Pancreas (tissue), 10 donors: ENCODE data around the gene DRGX. TPM values are rescaled to one million over a fixed set of nuclear protein-coding genes. Genes with fewer than 3 reads are reported as not detected.

ENCODE experiments used
- ATAC-seq, 4 donors: fragments of 200-7000 bp; cut with Tn5 transposase; one replicate each; pipeline versions ENCODE4 v1.8.0 to v1.9.1; 2020; ENCODE audit warnings: mild to moderate bottlenecking in 4 of 4, moderate library complexity in 4 of 4
- DNase-seq, 6 donors: peaks; one replicate each; pipeline ENCODE4 v3.0.0-alpha.2; 2020
- FAIRE-seq: peaks from 2 replicates; lab custom pipeline; 2012; peaks lifted over from hg19 to GRCh38; lab: Jason Lieb, UNC
- H3K27ac ChIP-seq, 4 donors: fragments of 200-600 bp; sonication (generic); 1 replicate in 3 of 4; 2 replicates in 1 of 4; pipeline versions ENCODE4 v1.5.0 to v1.8.0; 2020
- H3K27me3 ChIP-seq, 4 donors: fragments of 200-600 bp; one replicate each; pipeline ENCODE4 v1.8.0; 2021
- H3K36me3 ChIP-seq, 3 donors: fragments of 200-600 bp; sonication (generic) in 1 of 3; one replicate each; pipeline versions ENCODE4 v1.5.0 to v1.8.0; 2020 to 2021
- H3K4me1 ChIP-seq, 3 donors: fragments of 200-600 bp; one replicate each; pipeline ENCODE4 v1.8.0; 2021
- H3K4me3 ChIP-seq, 4 donors: fragments of 200-600 bp; sonication (generic) in 2 of 4; one replicate each; pipeline versions ENCODE4 v1.5.0 to v1.8.0; 2020 to 2021
- H3K9me3 ChIP-seq, 4 donors: fragments of 200-600 bp; one replicate each; pipeline ENCODE4 v1.8.0; 2021
- CTCF ChIP-seq, 4 donors: fragments of 200-600 bp; sonication (generic) in 3 of 4; IDR thresholded peaks; one replicate each; pipeline versions ENCODE4 v1.5.0 to v1.8.0; 2021; ENCODE audit warnings: antibody characterized with exemption in 4 of 4
- WGBS, 2 donors: extraction: QIAGEN DNeasy Blood & Tissue Kit; methylation state at CpG; one replicate each; pipeline ENCODE4 v1.1.7; 2013; 5-methylcytosine and 5-hydroxymethylcytosine counted together
- intact Hi-C, 3 donors: fragments of 100-400 bp; cut with DNase I; formaldehyde crosslinking; loops; one replicate each; pipeline versions ENCODE4 v1.11.1 to v1.14.2; 2022
- polyA plus RNA-seq, 2 donors: library from polyadenylated mRNA; stranded (reverse); fragments of 200-250 nt; gene quantifications; one replicate each; pipeline ENCODE4 v1.2.3, GENCODE V29; 2013
- total RNA-seq, 6 donors: library from RNA; stranded (reverse); fragmentation: NEBNext Ultra II Directional in 4 of 6; extraction: Animal tissue kit (Norgen Biotek cat#: 25700) in 4 of 6; gene quantifications; one replicate each; pipeline versions ENCODE4 v1.2.1 to v1.2.4, GENCODE V29; 2021 to 2023
- donor health status: healthy with polysubstance abuse.
- donor health status: DM: no; HTN: no; CAD: no; lungs with moderate emphysema.
- donor health status: DM: no; HTN: no; CAD: no.
- donor health status: control.
- donor health status: control.
- donor health status: Bipolar disorder and iron deficiency.
- donor health status: DM: yes; HTN: yes; CAD: no.
- donor health status: DM: no; HTN: no; CAD: no.
- donor health status: DM: no; HTN: no; CAD: no.
- donor health status: DM: yes; HTN: yes; CAD: no.

The DRGX gene
- total and polyA plus RNA-seq, 8 donors, result not detected

- 55 to 69% methylated on average over 4 of the region's 4 CpGs for WGBS, 2 donors
- FAIRE-seq, result no peak
- no peak for TF ChIP-seq CTCF (IDR thresholded peaks at IDR 0.05)
Measured at GRCh38 chr10:49377256-49377655, 18.6 kb downstream of the DRGX start.

GRCh38 chr10:49375611-49376010 lies 20.3 kb downstream of the DRGX start:
- Histone ChIP-seq H3K9me3 (no peaks in the 10 kb centered on the region), H3K27me3 (no peaks in the 10 kb centered on the region), H3K4me1 (no peaks in the 10 kb centered on the region), H3K36me3 (no peaks in the 10 kb centered on the region), H3K4me3 (no peak overlapping the region), H3K27ac (no peak overlapping the region)
- DNase-seq (no peak), ATAC-seq (no peak), FAIRE-seq (no peak)
- intact Hi-C loops, result no loop called here
- WGBS, 2 donors, result 47 to 57% methylated on average over 3 of the region's 3 CpGs
- TF ChIP-seq CTCF (IDR thresholded peaks at IDR 0.05), result no peak

More at GRCh38 chr10:49377256-49377655, 18.6 kb downstream of the DRGX start:
- Histone ChIP-seq H3K9me3 (no peaks in the 10 kb centered on the region), H3K27me3 (no peaks in the 10 kb centered on the region), H3K27ac (no peak overlapping the region), H3K4me1 (no peaks in the 10 kb centered on the region), H3K36me3 (no peaks in the 10 kb centered on the region), H3K4me3 (no peak overlapping the region)
- DNase-seq, result no peak
- ATAC-seq, result no peak
- intact Hi-C loops, result no loop called here

GRCh38 chr10:49374740-49375139 lies 21.1 kb downstream of the DRGX start:
- intact Hi-C loops, result no loop called here
- no peaks in the 10 kb centered on the region for H3K36me3 ChIP-seq

GRCh38 chr10:49373361-49373760 lies 22.5 kb downstream of the DRGX start:
- DNase-seq (no peak), ATAC-seq (no peak), FAIRE-seq (no peak)
- Histone ChIP-seq H3K27ac (no peak overlapping the region), H3K4me1 (no peaks in the 10 kb centered on the region), H3K27me3 (no peaks in the 10 kb centered on the region), H3K36me3 (no peaks in the 10 kb centered on the region), H3K9me3 (no peaks in the 10 kb centered on the region), H3K4me3 (no peak overlapping the region)
- intact Hi-C loops, result no loop called here
- WGBS, 2 donors, result 86 to 93% methylated on average over 5 of the region's 5 CpGs
- TF ChIP-seq CTCF (IDR thresholded peaks at IDR 0.05), result no peak

More at GRCh38 chr10:49374740-49375139, 21.1 kb downstream of the DRGX start:
- no peak for FAIRE-seq
- Histone ChIP-seq H3K27me3 (no peaks in the 10 kb centered on the region), H3K27ac (no peak overlapping the region), H3K4me1 (no peaks in the 10 kb centered on the region), H3K9me3 (no peaks in the 10 kb centered on the region), H3K4me3 (no peak overlapping the region)
- no peak for DNase-seq
- ATAC-seq, result no peak
- 60 to 72% methylated on average over 5 of the region's 5 CpGs for WGBS, 2 donors
- TF ChIP-seq CTCF (IDR thresholded peaks at IDR 0.05), result no peak

- no peaks in the 10 kb centered on the region for H3K27me3 ChIP-seq
- H3K4me1 ChIP-seq, result no peaks in the 10 kb centered on the region
- H3K4me3 ChIP-seq, result no peak overlapping the region
- no peaks in the 10 kb centered on the region for H3K36me3 ChIP-seq
- intact Hi-C loops, result no loop called here
- no peak overlapping the region for H3K27ac ChIP-seq
- no peak for TF ChIP-seq CTCF (IDR thresholded peaks at IDR 0.05)
- ATAC-seq (no peak), DNase-seq (no peak), FAIRE-seq (no peak)
- 65 to 66% methylated on average over 3 of the region's 3 CpGs for WGBS, 2 donors
- H3K9me3 ChIP-seq, result no peaks in the 10 kb centered on the region
Measured at GRCh38 chr10:49371967-49372366, 23.9 kb downstream of the DRGX start.
